ENCODE results near the gene ROCK2. TPM values are rescaled to one million over a fixed set of nuclear protein-coding genes. Genes with fewer than 3 reads are reported as not detected.

Gene ROCK2
- total RNA-seq, 1 donor from 2014 or later, result 61.4 TPM

DNA sequence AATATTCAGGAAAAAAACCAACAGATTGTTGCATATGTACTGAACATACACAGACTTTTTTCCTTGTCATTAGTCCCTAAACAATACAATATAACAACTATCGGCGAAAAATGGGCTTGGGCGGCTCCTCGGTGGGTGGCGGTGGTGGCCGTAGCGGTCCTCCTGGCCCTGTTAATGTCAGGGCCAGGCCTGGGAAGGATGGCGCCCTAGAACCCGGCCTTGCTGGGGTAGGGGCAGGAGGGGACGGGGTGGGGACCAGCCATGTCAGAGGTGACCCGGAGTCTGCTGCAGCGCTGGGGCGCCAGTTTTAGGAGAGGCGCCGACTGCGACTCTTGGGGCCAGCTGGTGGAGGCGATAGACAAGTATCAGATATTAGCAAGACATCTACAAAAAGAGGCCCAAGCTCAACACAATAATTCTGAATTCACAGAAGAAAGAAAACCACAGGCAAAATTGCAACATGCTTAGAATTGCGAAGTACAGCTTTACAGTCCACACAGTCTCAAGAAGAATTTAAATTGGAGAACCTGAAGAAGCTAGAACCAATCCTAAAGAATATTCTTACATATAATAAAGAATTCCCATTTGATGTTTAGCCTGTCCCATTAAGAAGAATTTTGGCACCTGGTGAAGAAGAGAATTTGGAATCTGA is 36.5 kb downstream of the ROCK2 start:
- Mint-ChIP-seq H3K4me3 (ENCODE audit: unreplicated experiment) (no peak overlapping the region), H3K36me3 (ENCODE audit: low read depth) (no peaks in the 10 kb centered on the region), H3K27ac (ENCODE audit: unreplicated experiment) (peak overlapping the region; percentile 27), H3K4me1 (ENCODE audit: low read depth) (peaks cover 58% of the 10 kb centered on the region), H3K9me3 (ENCODE audit: low read depth) (no peaks in the 10 kb centered on the region), H3K27me3 (ENCODE audit: low read depth) (no peaks in the 10 kb centered on the region)
- no peak for TF ChIP-seq CTCF (IDR thresholded peaks at IDR 0.05)
- peak; percentile 72 for DNase-seq (ENCODE audit: low spot score)

GRCh38 chr2:11305958-11306357 is 38.5 kb downstream of the ROCK2 start:
- Mint-ChIP-seq H3K4me3 (ENCODE audit: unreplicated experiment) (no peak overlapping the region), H3K4me1 (ENCODE audit: low read depth) (peaks cover 48% of the 10 kb centered on the region), H3K27ac (ENCODE audit: unreplicated experiment) (peak overlapping the region; percentile 69), H3K9me3 (ENCODE audit: low read depth) (no peaks in the 10 kb centered on the region), H3K36me3 (ENCODE audit: low read depth) (no peaks in the 10 kb centered on the region), H3K27me3 (ENCODE audit: low read depth) (no peaks in the 10 kb centered on the region)
- no peak for TF ChIP-seq CTCF (IDR thresholded peaks at IDR 0.05)
- no peak for DNase-seq (ENCODE audit: low spot score)

GRCh38 chr2:11305338-11305737 is 39.1 kb downstream of the ROCK2 start:
- TF ChIP-seq CTCF (IDR thresholded peaks at IDR 0.05), result no peak
- Mint-ChIP-seq H3K4me1 (ENCODE audit: low read depth) (peaks cover 42% of the 10 kb centered on the region), H3K27ac (ENCODE audit: unreplicated experiment) (peak overlapping the region; percentile 69), H3K9me3 (ENCODE audit: low read depth) (no peaks in the 10 kb centered on the region), H3K27me3 (ENCODE audit: low read depth) (no peaks in the 10 kb centered on the region), H3K36me3 (ENCODE audit: low read depth) (no peaks in the 10 kb centered on the region), H3K4me3 (ENCODE audit: unreplicated experiment) (no peak overlapping the region)
- no peak for DNase-seq (ENCODE audit: low spot score)

GRCh38 chr2:11304476-11304875 is 40.0 kb downstream of the ROCK2 start:
- no peak for DNase-seq (ENCODE audit: low spot score)
- Mint-ChIP-seq H3K4me1 (ENCODE audit: low read depth) (peaks cover 38% of the 10 kb centered on the region), H3K27me3 (ENCODE audit: low read depth) (no peaks in the 10 kb centered on the region), H3K36me3 (ENCODE audit: low read depth) (no peaks in the 10 kb centered on the region), H3K27ac (ENCODE audit: unreplicated experiment) (no peak overlapping the region), H3K9me3 (ENCODE audit: low read depth) (no peaks in the 10 kb centered on the region), H3K4me3 (ENCODE audit: unreplicated experiment) (no peak overlapping the region)
- no peak for TF ChIP-seq CTCF (IDR thresholded peaks at IDR 0.05)

- no peaks in the 10 kb centered on the region for H3K27me3 Mint-ChIP-seq (ENCODE audit: low read depth)
- no peak overlapping the region for H3K27ac Mint-ChIP-seq (ENCODE audit: unreplicated experiment)
- H3K9me3 Mint-ChIP-seq (ENCODE audit: low read depth), result no peaks in the 10 kb centered on the region
- DNase-seq (ENCODE audit: low spot score), result no peak
- no peak for TF ChIP-seq CTCF (IDR thresholded peaks at IDR 0.05)
- H3K4me1 Mint-ChIP-seq (ENCODE audit: low read depth), result peaks cover 36% of the 10 kb centered on the region
- no peak overlapping the region for H3K4me3 Mint-ChIP-seq (ENCODE audit: unreplicated experiment)
- no peaks in the 10 kb centered on the region for H3K36me3 Mint-ChIP-seq (ENCODE audit: low read depth)
Measured at GRCh38 chr2:11303290-11304013, 41.0 kb downstream of the ROCK2 start.

Data from chondrocyte (in vitro differentiated cells).